Glutamatergic neuron (in vitro differentiated cells): ENCODE data around the gene CLDN19. TPM values are rescaled to one million over a fixed set of nuclear protein-coding genes. Genes with fewer than 3 reads are reported as not detected.

ENCODE experiments used
- DNase-seq: peaks from one replicate; pipeline ENCODE4 v3.0.0; 2022
- H3K27ac Mint-ChIP-seq: one replicate; pipeline ENCODE4 v1.8.0; 2020; ENCODE audit warnings: mild to moderate bottlenecking, mixed read lengths, inconsistent platforms; ENCODE audit not compliant: unreplicated experiment
- H3K27me3 Mint-ChIP-seq: one replicate; pipeline ENCODE4 v1.8.0; 2020; ENCODE audit warnings: mild to moderate bottlenecking, moderate library complexity, mixed read lengths, inconsistent platforms; ENCODE audit not compliant: unreplicated experiment
- H3K36me3 Mint-ChIP-seq: one replicate; pipeline ENCODE4 v1.8.0; 2020; ENCODE audit warnings: mild to moderate bottlenecking, mixed read lengths, inconsistent platforms; ENCODE audit not compliant: unreplicated experiment
- H3K4me1 Mint-ChIP-seq: one replicate; pipeline ENCODE4 v1.8.0; 2020; ENCODE audit warnings: mild to moderate bottlenecking, low read depth, mixed read lengths, inconsistent platforms; ENCODE audit not compliant: unreplicated experiment
- H3K4me3 Mint-ChIP-seq: one replicate; pipeline ENCODE4 v1.8.0; 2020; ENCODE audit warnings: mild to moderate bottlenecking, mixed read lengths, inconsistent platforms; ENCODE audit not compliant: unreplicated experiment
- H3K9me3 Mint-ChIP-seq: one replicate; pipeline ENCODE4 v1.8.0; 2020; ENCODE audit warnings: mild to moderate bottlenecking, moderate library complexity, mixed read lengths, inconsistent platforms; ENCODE audit not compliant: unreplicated experiment
- total RNA-seq: library from RNA; stranded (reverse); fragmentation: NEBNext Ultra II Directional; extraction: Animal tissue kit (Norgen Biotek cat#: 25700); gene quantifications from one replicate; pipeline ENCODE4 v1.2.1, GENCODE V29; 2021; ENCODE audit not compliant: unreplicated experiment
- TF ChIP-seq, protein P1 (sequence below): fragments of 200-600 bp; sonication (generic); IDR thresholded peaks from one replicate; pipeline ENCODE4 v1.5.0; 2021; ENCODE audit not compliant: partially characterized antibody, unreplicated experiment

CLDN19 gene
- total RNA-seq, 1 donor from 2014 or later, result not detected

DNA sequence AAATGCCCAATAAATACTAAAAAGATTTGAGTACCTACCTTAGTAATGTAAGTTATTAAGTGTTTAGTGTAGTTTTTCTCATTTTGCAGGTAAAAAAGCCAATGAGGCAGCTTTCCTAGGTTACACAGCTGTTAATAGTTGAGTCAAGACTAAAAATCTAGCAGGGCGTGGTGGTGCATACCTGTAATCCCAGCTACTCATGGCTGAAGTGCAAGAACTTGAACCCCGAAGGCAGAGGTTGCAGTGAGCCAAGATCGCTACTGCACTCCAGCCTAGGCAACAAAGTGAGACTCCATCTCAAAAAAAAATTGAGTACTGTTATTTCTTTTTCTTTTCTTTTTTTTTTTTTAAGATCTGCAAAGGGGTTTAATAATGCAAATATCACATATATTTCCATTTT, 50.1 kb downstream of the CLDN19 start:
- H3K27ac Mint-ChIP-seq, result no peak overlapping the region
- no peak overlapping the region for H3K4me3 Mint-ChIP-seq
- no peaks in the 10 kb centered on the region for H3K9me3 Mint-ChIP-seq
- H3K36me3 Mint-ChIP-seq, result no peaks in the 10 kb centered on the region
- no peak for DNase-seq
- no peaks in the 10 kb centered on the region for H3K27me3 Mint-ChIP-seq
- peaks cover 48% of the 10 kb centered on the region for H3K4me1 Mint-ChIP-seq
- TF ChIP-seq, protein P1, sequence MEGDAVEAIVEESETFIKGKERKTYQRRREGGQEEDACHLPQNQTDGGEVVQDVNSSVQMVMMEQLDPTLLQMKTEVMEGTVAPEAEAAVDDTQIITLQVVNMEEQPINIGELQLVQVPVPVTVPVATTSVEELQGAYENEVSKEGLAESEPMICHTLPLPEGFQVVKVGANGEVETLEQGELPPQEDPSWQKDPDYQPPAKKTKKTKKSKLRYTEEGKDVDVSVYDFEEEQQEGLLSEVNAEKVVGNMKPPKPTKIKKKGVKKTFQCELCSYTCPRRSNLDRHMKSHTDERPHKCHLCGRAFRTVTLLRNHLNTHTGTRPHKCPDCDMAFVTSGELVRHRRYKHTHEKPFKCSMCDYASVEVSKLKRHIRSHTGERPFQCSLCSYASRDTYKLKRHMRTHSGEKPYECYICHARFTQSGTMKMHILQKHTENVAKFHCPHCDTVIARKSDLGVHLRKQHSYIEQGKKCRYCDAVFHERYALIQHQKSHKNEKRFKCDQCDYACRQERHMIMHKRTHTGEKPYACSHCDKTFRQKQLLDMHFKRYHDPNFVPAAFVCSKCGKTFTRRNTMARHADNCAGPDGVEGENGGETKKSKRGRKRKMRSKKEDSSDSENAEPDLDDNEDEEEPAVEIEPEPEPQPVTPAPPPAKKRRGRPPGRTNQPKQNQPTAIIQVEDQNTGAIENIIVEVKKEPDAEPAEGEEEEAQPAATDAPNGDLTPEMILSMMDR, result no peak

DNA sequence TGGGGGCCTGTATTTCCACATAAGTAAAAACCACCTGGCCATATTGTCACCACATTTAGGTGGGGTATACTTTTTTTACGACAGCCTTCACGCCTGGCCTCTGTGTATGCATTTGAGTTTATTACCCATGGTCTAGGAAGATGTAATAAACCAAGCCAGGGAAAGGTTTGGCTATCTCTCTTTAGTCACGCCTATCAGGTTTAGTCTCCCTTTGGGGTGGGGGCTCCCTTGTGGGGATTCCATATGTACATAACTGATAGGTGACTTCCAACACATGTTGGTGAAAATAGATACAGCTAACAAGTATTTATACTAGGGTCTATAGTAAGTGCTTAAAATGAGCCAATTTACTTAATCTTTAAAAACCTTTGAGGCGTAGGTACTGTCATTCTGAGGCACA, 53.6 kb downstream of the CLDN19 start:
- Mint-ChIP-seq H3K27me3 (peaks cover 9% of the 10 kb centered on the region), H3K27ac (no peak overlapping the region), H3K36me3 (no peaks in the 10 kb centered on the region), H3K4me1 (peaks cover 45% of the 10 kb centered on the region), H3K4me3 (no peak overlapping the region), H3K9me3 (peaks cover 10% of the 10 kb centered on the region)
- TF ChIP-seq, protein P1, result no peak
- DNase-seq, result no peak

DNA sequence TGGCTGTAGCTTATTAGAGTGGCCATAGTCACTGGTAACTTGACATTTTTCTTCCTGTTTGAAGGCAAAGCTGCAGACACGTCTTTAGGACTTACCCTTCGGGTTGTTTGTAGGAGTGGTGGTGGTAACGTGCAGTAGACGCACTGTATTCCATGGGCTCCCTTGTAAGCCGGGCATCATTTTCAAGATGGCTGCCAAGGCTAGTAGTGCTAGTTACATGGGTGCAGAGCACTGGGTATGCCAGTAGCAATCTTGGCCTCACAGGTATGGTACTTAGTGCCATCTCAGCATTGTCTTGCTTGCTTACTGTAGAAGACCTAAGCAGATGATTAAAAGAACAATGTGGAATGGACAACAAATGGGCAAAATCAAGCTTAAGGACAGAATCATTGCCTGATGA, 55.9 kb downstream of the CLDN19 start:
- Mint-ChIP-seq H3K9me3 (peaks cover 10% of the 10 kb centered on the region), H3K27me3 (peaks cover 10% of the 10 kb centered on the region), H3K27ac (peak overlapping the region; percentile 62), H3K4me1 (peaks cover 48% of the 10 kb centered on the region), H3K4me3 (peak overlapping the region; percentile 92), H3K36me3 (no peaks in the 10 kb centered on the region)
- no peak for DNase-seq
- TF ChIP-seq, protein P1, result no peak

Other genes with a start within 250 kb of the CLDN19 start
- gene PPIH, start 81.8 kb downstream of the CLDN19 start, total RNA-seq, result 22.6 TPM
- 531 TPM for gene YBX1, start 57.8 kb downstream of the CLDN19 start, total RNA-seq
- 86.0 TPM for gene P3H1, start 26.8 kb upstream of the CLDN19 start, total RNA-seq
- gene C1orf50, start 27.0 kb upstream of the CLDN19 start, total RNA-seq, result 21.6 TPM
- 0.32 TPM for gene TMEM269, start 44.8 kb upstream of the CLDN19 start, total RNA-seq
- gene ERMAP, start 76.9 kb upstream of the CLDN19 start, total RNA-seq, result 4.9 TPM
- gene SVBP, start 77.2 kb upstream of the CLDN19 start, total RNA-seq, result 100 TPM
- gene ZNF691, start 106.4 kb upstream of the CLDN19 start, total RNA-seq, result 9.5 TPM
- gene SLC2A1, start 218.6 kb upstream of the CLDN19 start, total RNA-seq, result 25.0 TPM